NCI-H146 treated with DMSO at 0.1 percent for 48 hours (cell line): ENCODE measurements around the gene ADAT1.
A peak's percentile ranks its signal among the peaks of the same experiment; 100 is the strongest.

Experiments used
- DNase-seq: peaks from one replicate; lab custom pipeline; 2025; ENCODE audit not compliant: unreplicated experiment; lab: John Stamatoyannopoulos, UW

ADAT1 gene

GRCh38 chr16:75576384-75576811 is 46.7 kb downstream of the ADAT1 start:
- no peak for DNase-seq

- DNase-seq = no peak
These were observed 47.1 kb downstream of the ADAT1 start for GRCh38 chr16:75575958-75576357.

- no peak for DNase-seq
These were observed 49.1 kb downstream of the ADAT1 start for GRCh38 chr16:75573955-75574354.

- DNase-seq = no peak
These were observed 50.1 kb downstream of the ADAT1 start for GRCh38 chr16:75572864-75573542.

- DNase-seq = no peak
These were observed 52.5 kb downstream of the ADAT1 start for GRCh38 chr16:75570396-75571065.

- no peak for DNase-seq
These were observed 55.2 kb downstream of the ADAT1 start for GRCh38 chr16:75567911-75568310.

- DNase-seq = no peak
These were observed 56.3 kb downstream of the ADAT1 start for GRCh38 chr16:75566758-75567255.

GRCh38 chr16:75566040-75566757 is 56.9 kb downstream of the ADAT1 start, which contains the start of gene GABARAPL2:
Gene GABARAPL2, plus strand, starts transcription at chr16:75566379. Its CDS starts 108 bp downstream, at chr16:75566487.
- DNase-seq = peak; percentile 39

GRCh38 chr16:75565640-75566039 is 57.4 kb downstream of the ADAT1 start:
- no peak for DNase-seq

GRCh38 chr16:75559564-75560372 is 63.3 kb downstream of the ADAT1 start:
- no peak for DNase-seq

- DNase-seq = no peak
These were observed 64.2 kb downstream of the ADAT1 start for GRCh38 chr16:75558846-75559401.

GRCh38 chr16:75556431-75556950 is 66.6 kb downstream of the ADAT1 start:
- no peak for DNase-seq

GRCh38 chr16:75555707-75556430 is 67.2 kb downstream of the ADAT1 start, which contains the start of gene TMEM231:
Gene TMEM231, minus strand, starts transcription at chr16:75556252. Its CDS starts 43 bp downstream, at chr16:75556209.
- peak; percentile 66 for DNase-seq

- peak; percentile 29 for DNase-seq
These were observed 67.8 kb downstream of the ADAT1 start for GRCh38 chr16:75555213-75555706.

GRCh38 chr16:75552951-75553350 is 70.1 kb downstream of the ADAT1 start:
- DNase-seq = no peak

GRCh38 chr16:75550211-75550662 is 72.8 kb downstream of the ADAT1 start:
- DNase-seq = no peak
